Spleen (tissue), 7 donors: ENCODE measurements around the gene UBE2E2.

Experiments used
- CTCF ChIP-seq, 11 experiments: fragments of 200-600 bp in 7 of 11; fragments of 450-650 bp in 4 of 11; sonication (generic) in 4 of 11; IDR thresholded peaks in 8 of 11; conservative IDR thresholded peaks in 3 of 11; 1 replicate in 7 of 11; 2 replicates in 4 of 11; pipeline versions ENCODE4 v1.4.0 to v1.8.0; 2016 to 2021; ENCODE audit warnings: antibody characterized with exemption in 11 of 11, inconsistent platforms in 4 of 11, mild to moderate bottlenecking in 1 of 11
- POLR2A ChIP-seq, 3 donors: fragments of 450-650 bp; IDR thresholded peaks; one replicate each; pipeline ENCODE4 v1.5.1; 2017; ENCODE audit warnings: antibody characterized with exemption in 3 of 3, mild to moderate bottlenecking in 1 of 3
- POLR2AphosphoS5 ChIP-seq, 3 donors: sonication (generic); formaldehyde crosslinking; IDR thresholded peaks; one replicate each; pipeline ENCODE4 v1.5.1; 2017; ENCODE audit warnings: antibody characterized with exemption in 3 of 3
- donor health status: DM: no; HTN: no; CAD: no; lungs with moderate emphysema.
- donor health status: DM: no; HTN: no; CAD: no.
- donor health status: DM: no; HTN: no; CAD: no.

GRCh38 chr3:23277688-23278087 lies 74.6 kb downstream of the UBE2E2 start:
- TF ChIP-seq CTCF (IDR thresholded peaks at IDR 0.05 in 8 of 11, conservative IDR thresholded peaks at IDR 0.05 in 3 of 11) (no peak), POLR2A (IDR thresholded peaks at IDR 0.05) (no peak), POLR2AphosphoS5 (IDR thresholded peaks at IDR 0.05) (no peak)
